Skeletal muscle tissue (tissue), 4 donors: ENCODE results near the gene MTMR10. TPM values are rescaled to one million over a fixed set of nuclear protein-coding genes. Genes with fewer than 3 reads are reported as not detected.
A peak's percentile ranks its signal among the peaks of the same experiment; 100 is the strongest.

ENCODE experiments used
- H3K27ac ChIP-seq: one replicate; pipeline ENCODE4 v1.7.0; 2013; ENCODE audit warnings: mild to moderate bottlenecking, low read depth, low read length, inconsistent platforms
- H3K27me3 ChIP-seq, 3 donors: one replicate each; pipeline ENCODE4 v1.7.0; 2013; ENCODE audit warnings: low read length in 3 of 3; ENCODE audit not compliant: control insufficient read depth in 3 of 3, insufficient read depth in 3 of 3
- H3K36me3 ChIP-seq, 3 donors: one replicate each; pipeline ENCODE4 v1.7.0; 2013; ENCODE audit warnings: low read length in 3 of 3; ENCODE audit not compliant: control insufficient read depth in 3 of 3, insufficient read depth in 3 of 3
- H3K4me1 ChIP-seq, 3 donors: one replicate each; pipeline ENCODE4 v1.7.0; 2013; ENCODE audit warnings: low read length in 3 of 3, mild to moderate bottlenecking in 3 of 3; ENCODE audit not compliant: control insufficient read depth in 3 of 3, insufficient read depth in 3 of 3
- H3K4me3 ChIP-seq, 3 donors: one replicate each; pipeline ENCODE4 v1.7.0; 2013; ENCODE audit warnings: low read length in 3 of 3
- H3K9ac ChIP-seq, 3 donors: one replicate each; pipeline ENCODE4 v1.7.0; 2013; ENCODE audit warnings: low read length in 3 of 3, mild to moderate bottlenecking in 3 of 3, moderate library complexity in 2 of 3, low read depth in 1 of 3
- H3K9me3 ChIP-seq, 3 donors: one replicate each; pipeline ENCODE4 v1.7.0; 2013; ENCODE audit warnings: low read length in 3 of 3; ENCODE audit not compliant: control insufficient read depth in 3 of 3
- total RNA-seq: library from RNA; depleted of rRNA; stranded (reverse); fragments of >200 nt; gene quantifications from one replicate; pipeline ENCODE4 v1.2.3, GENCODE V29; 2014
- donor health status: Osteomylitis.

The MTMR10 gene
- total RNA-seq, 1 donor from 2014 or later = 21.4 TPM

GRCh38 chr15:30917013-30917412 lies 74.4 kb downstream of the MTMR10 start:
- Histone ChIP-seq H3K9ac (no peak overlapping the region), H3K9me3 (no peaks in the 10 kb centered on the region), H3K27me3 (no peaks in the 10 kb centered on the region), H3K4me1 (peaks cover 11 to 15% (median 12%) of the 10 kb centered on the region in 3 donors), H3K36me3 (peaks cover 41 to 54% (median 50%) of the 10 kb centered on the region in 3 donors), H3K4me3 (no peak overlapping the region), H3K27ac (no peak overlapping the region)

GRCh38 chr15:30913761-30914160 lies 77.7 kb downstream of the MTMR10 start:
- H3K27me3 ChIP-seq = no peaks in the 10 kb centered on the region
- H3K27ac ChIP-seq = no peak overlapping the region
- H3K4me3 ChIP-seq = no peak overlapping the region
- H3K9ac ChIP-seq = no peak overlapping the region
- no peaks in the 10 kb centered on the region for H3K4me1 ChIP-seq
- no peaks in the 10 kb centered on the region for H3K9me3 ChIP-seq
- peaks cover 57 to 68% (median 58%) of the 10 kb centered on the region in 3 donors for H3K36me3 ChIP-seq

- Histone ChIP-seq H3K9ac (peak overlapping the region in 1 of 3 donors; percentile 29), H3K27ac (no peak overlapping the region), H3K9me3 (no peaks in the 10 kb centered on the region), H3K27me3 (no peaks in the 10 kb centered on the region), H3K36me3 (peaks cover 14 to 24% (median 23%) of the 10 kb centered on the region in 3 donors), H3K4me1 (peaks cover 14 to 23% (median 15%) of the 10 kb centered on the region in 3 donors), H3K4me3 (peak overlapping the region in 1 of 3 donors; percentile 17)
These were observed 85.1 kb downstream of the MTMR10 start for GRCh38 chr15:30906366-30906765.

GRCh38 chr15:30905821-30906220 lies 85.6 kb downstream of the MTMR10 start:
- Histone ChIP-seq H3K4me1 (peaks cover 14 to 23% (median 15%) of the 10 kb centered on the region in 3 donors), H3K9ac (no peak overlapping the region), H3K9me3 (no peaks in the 10 kb centered on the region), H3K4me3 (peak overlapping the region in 1 of 3 donors; percentile 2), H3K27me3 (no peaks in the 10 kb centered on the region), H3K27ac (no peak overlapping the region), H3K36me3 (peaks cover 14 to 23% (median 22%) of the 10 kb centered on the region in 3 donors)

GRCh38 chr15:30904812-30905211 lies 86.6 kb downstream of the MTMR10 start:
- Histone ChIP-seq H3K9me3 (no peaks in the 10 kb centered on the region), H3K27ac (no peak overlapping the region), H3K36me3 (peaks cover 11 to 15% (median 15%) of the 10 kb centered on the region in 3 donors), H3K4me1 (peaks cover 14 to 23% (median 15%) of the 10 kb centered on the region in 3 donors), H3K9ac (peak overlapping the region; percentile 82 to 93 (median 88)), H3K27me3 (no peaks in the 10 kb centered on the region), H3K4me3 (peak overlapping the region in 2 of 3 donors; percentile 82 to 93)

- H3K9me3 ChIP-seq = no peaks in the 10 kb centered on the region
- peak within 1 kb of the TSS; percentile 77 for H3K27ac ChIP-seq
- H3K36me3 ChIP-seq = peaks cover under 1 to 5% (median 4%) of the 10 kb centered on the region in 3 donors
- H3K9ac ChIP-seq = peak within 1 kb of the TSS; percentile 82 to 93 (median 88)
- peaks cover 14 to 23% (median 15%) of the 10 kb centered on the region in 3 donors for H3K4me1 ChIP-seq
- H3K4me3 ChIP-seq = peak within 1 kb of the TSS; percentile 82 to 93 (median 91)
- H3K27me3 ChIP-seq = no peaks in the 10 kb centered on the region
These were observed 87.8 kb downstream of the MTMR10 start, which contains the start of gene FAN1 for GRCh38 chr15:30903497-30904187. TSS of gene FAN1 (plus strand) at chr15:30903915. CDS start at chr15:30904664, 749 bp downstream.

GRCh38 chr15:30901889-30902288 lies 89.5 kb downstream of the MTMR10 start:
- Histone ChIP-seq H3K36me3 (peaks cover 0 to 4% (median 0%) of the 10 kb centered on the region in 3 donors), H3K4me1 (peaks cover 14 to 23% (median 15%) of the 10 kb centered on the region in 3 donors), H3K27ac (no peak overlapping the region), H3K27me3 (no peaks in the 10 kb centered on the region), H3K9ac (no peak overlapping the region), H3K9me3 (no peaks in the 10 kb centered on the region), H3K4me3 (no peak overlapping the region)

GRCh38 chr15:30896211-30896606 lies 95.2 kb downstream of the MTMR10 start:
- Histone ChIP-seq H3K4me1 (no peaks in the 10 kb centered on the region), H3K27me3 (no peaks in the 10 kb centered on the region), H3K36me3 (no peaks in the 10 kb centered on the region), H3K4me3 (no peak overlapping the region), H3K27ac (no peak overlapping the region), H3K9me3 (no peaks in the 10 kb centered on the region), H3K9ac (no peak overlapping the region)

GRCh38 chr15:30895461-30896210 lies 95.8 kb downstream of the MTMR10 start:
- H3K4me1 ChIP-seq = no peaks in the 10 kb centered on the region
- H3K4me3 ChIP-seq = no peak overlapping the region
- H3K9me3 ChIP-seq = no peaks in the 10 kb centered on the region
- no peak overlapping the region for H3K27ac ChIP-seq
- no peaks in the 10 kb centered on the region for H3K36me3 ChIP-seq
- H3K27me3 ChIP-seq = no peaks in the 10 kb centered on the region
- no peak overlapping the region for H3K9ac ChIP-seq

GRCh38 chr15:30889196-30889595 lies 102.2 kb downstream of the MTMR10 start:
- Histone ChIP-seq H3K4me1 (no peaks in the 10 kb centered on the region), H3K27ac (no peak overlapping the region), H3K4me3 (no peak overlapping the region), H3K9ac (no peak overlapping the region), H3K27me3 (no peaks in the 10 kb centered on the region), H3K9me3 (no peaks in the 10 kb centered on the region), H3K36me3 (no peaks in the 10 kb centered on the region)
